ENCODE data around the gene KMT2D.
A peak's percentile ranks its signal among the peaks of the same experiment; 100 is the strongest.

Gene KMT2D

DNA sequence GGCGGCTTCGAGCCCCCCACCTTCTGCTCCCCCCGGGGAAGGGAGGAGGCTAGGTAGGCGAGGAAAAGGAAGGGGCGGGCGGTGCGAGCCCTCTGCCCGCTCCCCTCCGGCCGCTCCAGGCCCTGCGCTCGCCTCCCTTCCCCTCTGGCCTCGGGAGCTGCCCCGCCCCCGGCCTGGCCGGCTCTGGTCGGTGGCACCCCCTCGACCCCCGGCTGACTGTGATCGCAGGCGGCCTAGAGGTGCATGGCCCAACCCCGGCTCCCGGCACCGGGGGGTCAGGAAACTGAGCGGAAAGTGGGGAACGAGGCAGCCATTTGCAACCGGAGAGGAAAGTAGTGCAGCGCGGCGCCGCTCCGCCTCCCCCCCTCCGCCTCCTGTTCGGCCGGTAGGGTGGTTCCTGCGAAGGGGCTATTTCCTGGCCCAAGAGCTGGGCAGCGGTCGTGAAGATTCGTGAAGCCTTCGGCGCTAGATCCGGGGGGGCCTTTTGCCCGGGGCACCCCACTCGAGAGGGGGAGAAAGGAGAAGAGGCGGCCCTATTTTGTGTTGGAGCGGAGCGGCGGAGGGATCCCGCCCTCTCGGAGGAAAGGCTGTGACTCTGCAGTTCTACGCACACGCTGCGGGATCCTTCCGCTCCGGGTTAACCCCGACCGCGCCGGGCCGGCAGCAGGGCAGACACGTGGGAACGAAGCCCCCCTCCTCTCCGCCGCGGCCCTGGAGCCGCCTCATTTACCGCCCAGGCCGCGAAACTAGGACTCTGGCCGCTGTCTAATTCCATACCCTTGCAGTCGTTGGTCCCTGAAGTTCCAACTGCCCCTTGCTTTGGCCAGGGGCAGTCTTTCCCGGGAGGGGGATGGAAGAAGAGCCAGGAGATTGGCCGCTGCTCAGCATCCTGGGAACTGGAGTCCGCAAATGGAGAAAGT, at the start of gene KMT2D:
TSS of gene KMT2D (minus strand) at position 558 of the 920 bp plus-strand sequence. CDS start 5,470 bp downstream, outside the sequence.
- TF ChIP-seq, protein P1, sequence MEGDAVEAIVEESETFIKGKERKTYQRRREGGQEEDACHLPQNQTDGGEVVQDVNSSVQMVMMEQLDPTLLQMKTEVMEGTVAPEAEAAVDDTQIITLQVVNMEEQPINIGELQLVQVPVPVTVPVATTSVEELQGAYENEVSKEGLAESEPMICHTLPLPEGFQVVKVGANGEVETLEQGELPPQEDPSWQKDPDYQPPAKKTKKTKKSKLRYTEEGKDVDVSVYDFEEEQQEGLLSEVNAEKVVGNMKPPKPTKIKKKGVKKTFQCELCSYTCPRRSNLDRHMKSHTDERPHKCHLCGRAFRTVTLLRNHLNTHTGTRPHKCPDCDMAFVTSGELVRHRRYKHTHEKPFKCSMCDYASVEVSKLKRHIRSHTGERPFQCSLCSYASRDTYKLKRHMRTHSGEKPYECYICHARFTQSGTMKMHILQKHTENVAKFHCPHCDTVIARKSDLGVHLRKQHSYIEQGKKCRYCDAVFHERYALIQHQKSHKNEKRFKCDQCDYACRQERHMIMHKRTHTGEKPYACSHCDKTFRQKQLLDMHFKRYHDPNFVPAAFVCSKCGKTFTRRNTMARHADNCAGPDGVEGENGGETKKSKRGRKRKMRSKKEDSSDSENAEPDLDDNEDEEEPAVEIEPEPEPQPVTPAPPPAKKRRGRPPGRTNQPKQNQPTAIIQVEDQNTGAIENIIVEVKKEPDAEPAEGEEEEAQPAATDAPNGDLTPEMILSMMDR (IDR thresholded peaks at IDR 0.05; ENCODE audit: control insufficient read depth, insufficient read depth, low read depth, low read length, missing control alignments): peak; percentile 38
- H3K4me3 ChIP-seq (ENCODE audit: control insufficient read depth, low read depth, low read length): peak within 1 kb of the TSS; percentile 88
- peak; percentile 91 for DNase-seq (ENCODE audit: low read depth)

GRCh38 chr12:49109641-49110463, 49.3 kb upstream of the KMT2D start:
- H3K4me3 ChIP-seq (ENCODE audit: control insufficient read depth, low read depth, low read length): peak overlapping the region; percentile 88
- TF ChIP-seq, protein P1 (IDR thresholded peaks at IDR 0.05; ENCODE audit: control insufficient read depth, insufficient read depth, low read depth, low read length, missing control alignments): no peak
- DNase-seq (ENCODE audit: low read depth): no peak

DNA sequence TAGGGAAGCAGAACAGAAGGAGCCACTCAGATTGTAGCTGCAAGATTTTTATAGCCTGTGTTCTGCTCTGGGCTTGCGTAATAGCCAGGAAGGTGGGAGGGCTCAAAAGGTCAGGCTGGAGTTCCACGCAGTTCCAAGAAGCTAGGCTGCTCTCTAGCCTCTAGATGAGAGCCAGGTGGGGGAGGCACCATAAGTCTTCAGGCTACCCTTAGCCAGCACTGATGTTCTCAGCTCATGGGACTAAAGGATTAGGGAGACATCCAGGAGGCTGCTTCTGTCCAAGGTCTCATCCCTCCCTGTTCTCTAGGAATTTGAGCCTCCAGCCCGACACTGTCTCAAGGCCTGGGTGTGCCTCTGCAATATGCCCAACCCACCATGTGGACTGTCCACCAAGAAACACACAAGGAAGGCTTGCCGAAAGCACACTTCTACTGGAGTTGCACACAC, 48.4 kb upstream of the KMT2D start:
- H3K4me3 ChIP-seq (ENCODE audit: control insufficient read depth, low read depth, low read length): peak overlapping the region; percentile 88
- no peak for DNase-seq (ENCODE audit: low read depth)
- TF ChIP-seq, protein P1 (IDR thresholded peaks at IDR 0.05; ENCODE audit: control insufficient read depth, insufficient read depth, low read depth, low read length, missing control alignments): no peak

DNA sequence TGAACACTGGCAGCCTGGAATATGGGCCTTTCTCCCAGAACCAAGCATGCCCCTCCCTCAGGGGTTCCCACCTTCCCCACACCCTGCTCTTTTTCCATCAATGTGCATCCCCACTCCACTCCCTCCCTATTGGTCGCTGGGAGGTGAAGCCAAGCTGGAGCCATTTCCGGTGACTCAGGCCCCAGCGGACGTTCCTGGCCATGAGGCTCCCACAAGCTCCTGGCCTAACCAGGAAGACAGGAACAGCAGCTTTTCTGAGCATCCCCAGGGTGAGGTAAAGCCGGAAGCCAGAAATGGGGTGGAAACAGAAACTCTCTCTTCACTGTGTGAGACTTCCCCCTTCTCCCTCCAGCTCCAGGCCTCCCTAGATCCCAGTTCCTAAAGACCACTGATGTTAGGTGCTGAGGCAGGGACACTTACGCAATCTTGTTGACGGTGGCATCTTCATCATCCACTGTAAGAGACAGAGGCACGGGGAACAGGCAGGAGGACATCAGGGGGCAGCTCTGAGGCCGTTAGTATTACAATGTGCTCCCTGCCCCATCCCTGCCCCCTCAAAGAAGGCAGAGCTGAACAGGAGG, 45.0 kb upstream of the KMT2D start:
- DNase-seq (ENCODE audit: low read depth): no peak
- TF ChIP-seq, protein P1 (IDR thresholded peaks at IDR 0.05; ENCODE audit: control insufficient read depth, insufficient read depth, low read depth, low read length, missing control alignments): no peak
- H3K4me3 ChIP-seq (ENCODE audit: control insufficient read depth, low read depth, low read length): no peak overlapping the region

- DNase-seq (ENCODE audit: low read depth): no peak
- TF ChIP-seq, protein P1 (IDR thresholded peaks at IDR 0.05; ENCODE audit: control insufficient read depth, insufficient read depth, low read depth, low read length, missing control alignments): no peak
- H3K4me3 ChIP-seq (ENCODE audit: control insufficient read depth, low read depth, low read length): no peak overlapping the region
Observed at GRCh38 chr12:49104822-49105221, 44.2 kb upstream of the KMT2D start.

- H3K4me3 ChIP-seq (ENCODE audit: control insufficient read depth, low read depth, low read length): no peak overlapping the region
- DNase-seq (ENCODE audit: low read depth): no peak
- TF ChIP-seq, protein P1 (IDR thresholded peaks at IDR 0.05; ENCODE audit: control insufficient read depth, insufficient read depth, low read depth, low read length, missing control alignments): no peak
Observed at GRCh38 chr12:49100380-49100779, 39.8 kb upstream of the KMT2D start.
